Measurements from ENCODE around the gene ZNF664. TPM values are rescaled to one million over a fixed set of nuclear protein-coding genes. Genes with fewer than 3 reads are reported as not detected.

The ZNF664 gene
- total RNA-seq, 1 experiment from 2014 or later = 80.8 TPM

DNA sequence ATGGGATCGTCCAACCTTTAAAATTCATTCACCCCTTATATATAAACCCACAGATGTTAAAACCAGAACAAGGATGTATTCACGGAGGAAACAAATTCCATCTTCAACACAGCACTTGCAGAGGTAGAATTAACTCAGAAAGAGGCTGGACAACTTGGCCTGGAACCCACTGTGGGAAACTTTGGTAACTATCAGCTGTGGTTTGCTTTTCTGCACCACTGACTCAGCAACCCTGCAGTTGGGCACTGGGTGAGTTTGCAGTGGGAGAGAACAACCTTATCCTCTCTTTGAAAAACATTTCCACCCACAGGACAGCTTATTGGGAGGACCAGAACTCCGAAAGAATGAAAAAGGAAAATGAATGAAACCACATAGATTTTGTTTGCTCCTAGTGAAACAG is 66.3 kb downstream of the ZNF664 start:
- Histone ChIP-seq H4K20me1 (ENCODE audit: low read length) (no peaks in the 10 kb centered on the region), H3K4me1 (ENCODE audit: insufficient read depth, low read length) (no peaks in the 10 kb centered on the region), H3K4me2 (ENCODE audit: low read length) (no peak overlapping the region), H3K9me2 (replicated peaks; ENCODE audit: low read length) (no peaks in the 10 kb centered on the region), H3K79me2 (ENCODE audit: low read length) (no peaks in the 10 kb centered on the region), H2AFZ (ENCODE audit: low read length) (no peak overlapping the region), H3K27me3 (ENCODE audit: low read length) (no peaks in the 10 kb centered on the region), H3K9ac (ENCODE audit: low read length) (no peak overlapping the region), H3F3A (ENCODE audit: low read length, unreplicated experiment) (no peaks in the 10 kb centered on the region), H3K27ac (ENCODE audit: low read length) (no peak overlapping the region), H3K9me3 (ENCODE audit: low read length) (no peaks in the 10 kb centered on the region), H3K36me3 (ENCODE audit: low read depth, low read length) (no peaks in the 10 kb centered on the region), H3K4me3 (ENCODE audit: low read length) (no peak overlapping the region)
- ChIA-PET POLR2A (ENCODE audit: unreplicated experiment) (no interaction called here), CTCF (no interaction called here)
- intact Hi-C loops (cut with micrococcal nuclease) = loop anchor here (5.0 kb wide), 1 partner anchor 858 kb away; no protein-coding TSS in a partner anchor
- no TSS peak for BruUV-seq (replicated peaks)
- ATAC-seq (peak; percentile 27; the same call in 1 of the 2 replicates), DNase-seq (no peak)
- no peak for TF ChIP-seq EZH2 (IDR thresholded peaks at IDR 0.05; ENCODE audit: low read length, unreplicated experiment)
- TF ChIP-seq, protein P1, sequence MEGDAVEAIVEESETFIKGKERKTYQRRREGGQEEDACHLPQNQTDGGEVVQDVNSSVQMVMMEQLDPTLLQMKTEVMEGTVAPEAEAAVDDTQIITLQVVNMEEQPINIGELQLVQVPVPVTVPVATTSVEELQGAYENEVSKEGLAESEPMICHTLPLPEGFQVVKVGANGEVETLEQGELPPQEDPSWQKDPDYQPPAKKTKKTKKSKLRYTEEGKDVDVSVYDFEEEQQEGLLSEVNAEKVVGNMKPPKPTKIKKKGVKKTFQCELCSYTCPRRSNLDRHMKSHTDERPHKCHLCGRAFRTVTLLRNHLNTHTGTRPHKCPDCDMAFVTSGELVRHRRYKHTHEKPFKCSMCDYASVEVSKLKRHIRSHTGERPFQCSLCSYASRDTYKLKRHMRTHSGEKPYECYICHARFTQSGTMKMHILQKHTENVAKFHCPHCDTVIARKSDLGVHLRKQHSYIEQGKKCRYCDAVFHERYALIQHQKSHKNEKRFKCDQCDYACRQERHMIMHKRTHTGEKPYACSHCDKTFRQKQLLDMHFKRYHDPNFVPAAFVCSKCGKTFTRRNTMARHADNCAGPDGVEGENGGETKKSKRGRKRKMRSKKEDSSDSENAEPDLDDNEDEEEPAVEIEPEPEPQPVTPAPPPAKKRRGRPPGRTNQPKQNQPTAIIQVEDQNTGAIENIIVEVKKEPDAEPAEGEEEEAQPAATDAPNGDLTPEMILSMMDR (conservative IDR thresholded peaks at IDR 0.05; ENCODE audit: low read depth, low read length) = no peak

DNA sequence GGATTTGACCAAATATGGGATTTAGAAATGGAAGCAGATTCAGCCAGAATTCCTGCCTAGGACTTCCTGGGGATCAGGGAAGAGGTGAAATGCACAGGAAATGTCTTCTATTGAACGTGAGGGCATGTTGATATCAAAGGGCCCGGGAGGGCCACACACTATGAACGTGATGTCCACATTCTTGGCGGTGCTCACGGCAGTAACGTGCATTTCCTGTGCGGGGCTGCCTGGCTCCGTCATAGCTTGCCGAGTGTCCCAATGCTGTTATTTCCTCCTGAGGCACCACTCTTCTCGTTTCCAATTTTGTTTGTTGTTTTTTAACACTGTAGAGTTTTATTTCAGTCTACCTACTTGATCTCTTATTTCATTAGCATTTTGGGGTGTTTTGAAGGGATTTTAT is 67.3 kb downstream of the ZNF664 start:
- BruUV-seq (replicated peaks) = no TSS peak
- Histone ChIP-seq H3K27ac (ENCODE audit: low read length) (no peak overlapping the region), H3K4me1 (ENCODE audit: insufficient read depth, low read length) (no peaks in the 10 kb centered on the region), H3K27me3 (ENCODE audit: low read length) (no peaks in the 10 kb centered on the region), H3K9me2 (replicated peaks; ENCODE audit: low read length) (no peaks in the 10 kb centered on the region), H4K20me1 (ENCODE audit: low read length) (no peaks in the 10 kb centered on the region), H3F3A (ENCODE audit: low read length, unreplicated experiment) (no peaks in the 10 kb centered on the region), H3K9ac (ENCODE audit: low read length) (no peak overlapping the region), H3K79me2 (ENCODE audit: low read length) (no peaks in the 10 kb centered on the region), H2AFZ (ENCODE audit: low read length) (no peak overlapping the region), H3K9me3 (ENCODE audit: low read length) (no peaks in the 10 kb centered on the region), H3K36me3 (ENCODE audit: low read depth, low read length) (no peaks in the 10 kb centered on the region), H3K4me3 (ENCODE audit: low read length) (no peak overlapping the region), H3K4me2 (ENCODE audit: low read length) (no peak overlapping the region)
- ChIA-PET POLR2A (ENCODE audit: unreplicated experiment) (no interaction called here), CTCF (no interaction called here)
- DNase-seq (no peak), ATAC-seq (no peak)
- TF ChIP-seq, protein P1 (conservative IDR thresholded peaks at IDR 0.05; ENCODE audit: low read depth, low read length) = no peak
- no peak for TF ChIP-seq EZH2phosphoT487 (IDR thresholded peaks at IDR 0.05; ENCODE audit: borderline replicate concordance, low read length)
- TF ChIP-seq EZH2 (IDR thresholded peaks at IDR 0.05; ENCODE audit: low read length, unreplicated experiment) = no peak
- intact Hi-C loops (cut with micrococcal nuclease) = no loop called here

DNA sequence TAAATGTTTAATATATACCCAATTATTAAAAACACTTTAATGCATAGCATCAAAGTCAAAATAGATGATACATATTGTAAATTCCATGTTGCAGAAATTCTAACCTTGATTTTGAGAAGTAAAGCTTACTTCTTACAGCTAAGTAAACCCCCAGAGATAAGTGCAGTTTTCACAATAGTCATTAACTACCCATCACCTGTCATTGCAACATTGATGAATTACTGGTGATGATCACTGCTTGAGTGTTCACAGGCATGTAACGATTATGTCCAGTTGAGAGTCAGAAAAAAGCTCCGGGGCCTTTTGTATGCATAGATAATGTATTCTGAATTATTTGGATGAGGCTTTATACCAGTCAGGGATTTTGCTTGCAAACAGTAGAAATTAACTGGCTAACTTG is 67.7 kb downstream of the ZNF664 start:
- H3K4me2 ChIP-seq (ENCODE audit: low read length) = no peak overlapping the region
- H3K27ac ChIP-seq (ENCODE audit: low read length) = no peak overlapping the region
- no peak for DNase-seq
- H2AFZ ChIP-seq (ENCODE audit: low read length) = no peak overlapping the region
- TF ChIP-seq EZH2 (IDR thresholded peaks at IDR 0.05; ENCODE audit: low read length, unreplicated experiment) = no peak
- TF ChIP-seq, protein P1 (conservative IDR thresholded peaks at IDR 0.05; ENCODE audit: low read depth, low read length) = no peak
- TF ChIP-seq EZH2phosphoT487 (IDR thresholded peaks at IDR 0.05; ENCODE audit: borderline replicate concordance, low read length) = no peak
- ATAC-seq = no peak
- H3K4me3 ChIP-seq (ENCODE audit: low read length) = no peak overlapping the region
- intact Hi-C loops (cut with micrococcal nuclease) = no loop called here
- H3K36me3 ChIP-seq (ENCODE audit: low read depth, low read length) = no peaks in the 10 kb centered on the region
- ChIA-PET POLR2A (ENCODE audit: unreplicated experiment) (no interaction called here), CTCF (no interaction called here)
- no peaks in the 10 kb centered on the region for H3K27me3 ChIP-seq (ENCODE audit: low read length)
- no peaks in the 10 kb centered on the region for H4K20me1 ChIP-seq (ENCODE audit: low read length)
- H3F3A ChIP-seq (ENCODE audit: low read length, unreplicated experiment) = no peaks in the 10 kb centered on the region
- no TSS peak for BruUV-seq (replicated peaks)
- H3K9me2 ChIP-seq (replicated peaks; ENCODE audit: low read length) = no peaks in the 10 kb centered on the region
- H3K9me3 ChIP-seq (ENCODE audit: low read length) = no peaks in the 10 kb centered on the region
- no peaks in the 10 kb centered on the region for H3K4me1 ChIP-seq (ENCODE audit: insufficient read depth, low read length)
- H3K79me2 ChIP-seq (ENCODE audit: low read length) = no peaks in the 10 kb centered on the region
- no peak overlapping the region for H3K9ac ChIP-seq (ENCODE audit: low read length)
